B cell (primary cell): ENCODE data around the gene PLSCR5. TPM values are rescaled to one million over a fixed set of nuclear protein-coding genes. Genes with fewer than 3 reads are reported as not detected.

Source experiments
- ATAC-seq: fragments of 200-7000 bp; cut with Tn5 transposase; one replicate; pipeline ENCODE4 v1.10.0; 2021; ENCODE audit warnings: low read depth, mild to moderate bottlenecking, moderate number of reproducible peaks, moderate library complexity
- CTCF ChIA-PET: fragments of 350-600 bp; sonication (Branson Sonifier 250); formaldehyde crosslinking; loops from one replicate; lab custom pipeline; 2021; ENCODE audit warnings: antibody characterized with exemption, inconsistent platforms; lab: Charles Lee
- POLR2A ChIA-PET: fragments of 350-600 bp; sonication (Branson Sonifier 250); formaldehyde crosslinking; loops from one replicate; lab custom pipeline; 2021; ENCODE audit warnings: antibody characterized with exemption; lab: Charles Lee
- DNase-seq: peaks from one replicate; pipeline ENCODE4 v3.0.0; 2013
- H2AFZ ChIP-seq: 2 replicates; pipeline ENCODE4 v1.6.1; 2012; ENCODE audit warnings: mild to moderate bottlenecking, low read depth, low read length; ENCODE audit not compliant: insufficient read depth, poor library complexity, severe bottlenecking
- H3K27ac ChIP-seq, 2 donors: 1 replicate in 1 of 2; 2 replicates in 1 of 2; pipeline ENCODE4 v1.5.1; 2012 to 2013; ENCODE audit warnings: low read length in 2 of 2, mild to moderate bottlenecking in 2 of 2, moderate library complexity in 1 of 2
- H3K27me3 ChIP-seq, 4 experiments: fragments of 200-600 bp in 1 of 4; sonication (generic) in 1 of 4; replicated peaks in 1 of 4; 1 replicate in 2 of 4; 2 replicates in 2 of 4; pipeline versions ENCODE4 v1.6.1 to v1.7.0; 2013 to 2016; ENCODE audit warnings: low read length in 3 of 4, mild to moderate bottlenecking in 2 of 4, mixed read lengths in 1 of 4, moderate library complexity in 1 of 4; ENCODE audit not compliant: insufficient read depth in 4 of 4, control insufficient read depth in 3 of 4; ENCODE audit errors: control extremely low read depth in 1 of 4
- H3K36me3 ChIP-seq, 2 experiments: replicated peaks in 1 of 2; 1 replicate in 1 of 2; 2 replicates in 1 of 2; pipeline versions ENCODE4 v1.6.1 to v1.7.1; 2013; ENCODE audit warnings: low read length in 1 of 2; ENCODE audit not compliant: insufficient read depth in 2 of 2, control insufficient read depth in 1 of 2; ENCODE audit errors: control extremely low read depth in 1 of 2, extremely low read depth in 1 of 2
- H3K4me1 ChIP-seq, 2 donors: fragments of 200-600 bp in 1 of 2; sonication (generic) in 1 of 2; 1 replicate in 1 of 2; 2 replicates in 1 of 2; pipeline versions ENCODE4 v1.5.1 to v1.6.1; 2013 to 2017; ENCODE audit warnings: low read length in 2 of 2; ENCODE audit not compliant: control insufficient read depth in 2 of 2, insufficient read depth in 2 of 2
- H3K4me2 ChIP-seq: replicated peaks from 2 replicates; pipeline ENCODE3; 2012; ENCODE audit warnings: mild to moderate bottlenecking, low read depth, low read length; ENCODE audit not compliant: poor library complexity, severe bottlenecking
- H3K4me3 ChIP-seq, 5 experiments: fragments of 200-600 bp in 1 of 5; sonication (generic) in 1 of 5; 1 replicate in 3 of 5; 2 replicates in 2 of 5; pipeline versions ENCODE4 v1.5.1 to v1.7.0; 2011 to 2016; ENCODE audit warnings: low read length in 4 of 5, mild to moderate bottlenecking in 4 of 5, low read depth in 2 of 5, control low read depth in 1 of 5, moderate library complexity in 1 of 5; ENCODE audit not compliant: insufficient read depth in 1 of 5; ENCODE audit errors: control extremely low read depth in 1 of 5, extremely low read depth in 1 of 5
- H3K79me2 ChIP-seq: fragments of 200-600 bp; sonication (generic); one replicate; pipeline ENCODE4 v1.6.0; 2016; ENCODE audit warnings: low read length; ENCODE audit not compliant: control insufficient read depth, insufficient read depth
- H3K9ac ChIP-seq: fragments of 200-600 bp; sonication (generic); 2 replicates; pipeline ENCODE4 v1.6.1; 2017; ENCODE audit warnings: mild to moderate bottlenecking, low read length, moderate library complexity
- H3K9me3 ChIP-seq, 3 donors: one replicate each; pipeline versions ENCODE4 v1.6.1 to v1.7.1; 2013; ENCODE audit warnings: low read length in 2 of 3; ENCODE audit not compliant: control insufficient read depth in 2 of 3, insufficient read depth in 1 of 3; ENCODE audit errors: control extremely low read depth in 1 of 3
- H4K20me1 ChIP-seq: 2 replicates; pipeline ENCODE4 v1.6.0; 2012; ENCODE audit warnings: mild to moderate bottlenecking, low read length; ENCODE audit not compliant: insufficient read depth, control insufficient read depth, poor library complexity, severe bottlenecking
- H3K27ac Mint-ChIP-seq: one replicate; pipeline ENCODE4 v1.8.0; 2021; ENCODE audit warnings: mixed read lengths
- H3K27me3 Mint-ChIP-seq: one replicate; pipeline ENCODE4 v1.8.0; 2021; ENCODE audit warnings: mixed read lengths
- H3K4me1 Mint-ChIP-seq: one replicate; pipeline ENCODE4 v1.8.0; 2021; ENCODE audit warnings: mixed read lengths
- H3K4me3 Mint-ChIP-seq: one replicate; pipeline ENCODE4 v1.8.0; 2021; ENCODE audit warnings: mixed read lengths
- H3K9me3 Mint-ChIP-seq: one replicate; pipeline ENCODE4 v1.8.0; 2022; ENCODE audit warnings: mixed read lengths; ENCODE audit not compliant: insufficient read depth
- EZH2 ChIP-seq: IDR thresholded peaks from 2 replicates; pipeline ENCODE4 v1.6.1; 2012; ENCODE audit warnings: borderline replicate concordance, low read depth, mild to moderate bottlenecking, moderate library complexity, low read length; ENCODE audit not compliant: insufficient read depth, poor library complexity, severe bottlenecking
- WGBS: methylation state at CpG from one replicate; pipeline ENCODE4 v1.1.5; 2013; ENCODE audit warnings: missing lambda C conversion rate; ENCODE audit not compliant: insufficient coverage; 5-methylcytosine and 5-hydroxymethylcytosine counted together
- intact Hi-C: fragments of 100-400 bp; cut with micrococcal nuclease; formaldehyde crosslinking; loops from one replicate; pipeline ENCODE4 v1.10.0; 2022
- polyA plus RNA-seq: library from polyadenylated mRNA; depleted of rRNA; stranded (reverse); fragments of >200 nt; gene quantifications from 2 replicates; pipeline ENCODE4 v1.2.3, GENCODE V29; 2012
- total RNA-seq, 2 donors: library from RNA; stranded (reverse); fragments of 120-200 nt in 1 of 2; gene quantifications; 1 replicate in 1 of 2; 2 replicates in 1 of 2; pipeline versions ENCODE4 v1.2.3 to v1.2.4, GENCODE V29; 2013 to 2022
- TF ChIP-seq, protein P1 (sequence below): fragments of 200-600 bp; IDR thresholded peaks from one replicate; pipeline ENCODE4 v1.8.0; 2022; ENCODE audit warnings: antibody characterized with exemption, mild to moderate bottlenecking

PLSCR5 gene
- total and polyA plus RNA-seq, 2 donors (not counting 1 experiment from before 2014, with no cell fraction given) = not detected

DNA sequence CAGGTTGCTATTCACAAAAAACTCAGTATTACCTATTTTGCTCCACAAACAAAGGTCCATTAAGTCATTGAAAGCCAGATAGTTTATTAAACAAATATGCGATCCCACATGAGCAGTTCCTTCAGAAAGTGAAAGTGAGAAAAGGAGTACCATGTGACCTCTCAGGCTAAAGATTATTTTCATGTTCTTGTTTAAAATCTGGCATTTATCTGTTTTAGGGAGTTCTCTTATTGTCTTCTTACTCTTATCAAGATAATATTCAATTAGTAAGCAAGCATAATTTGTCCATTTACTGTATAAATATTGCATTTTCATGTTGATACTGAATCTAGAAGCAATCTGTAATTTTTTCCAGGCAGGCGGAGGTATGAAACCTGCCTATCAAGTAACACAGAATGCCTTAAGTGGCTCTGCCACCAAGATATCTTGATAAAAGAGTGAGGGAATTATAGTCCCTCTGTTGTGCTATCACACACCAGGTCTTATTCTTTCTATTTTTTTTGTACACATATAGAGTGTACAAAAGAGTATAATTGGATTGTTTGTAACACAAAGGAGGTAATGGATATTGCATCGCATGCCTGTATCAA lies 20.1 kb upstream of the PLSCR5 start:
- ChIA-PET POLR2A (no interaction called here), CTCF (no interaction called here)
- DNase-seq (peak; percentile 12), ATAC-seq (no peak)
- Mint-ChIP-seq H3K27ac (no peak overlapping the region), H3K9me3 (no peaks in the 10 kb centered on the region), H3K27me3 (no peaks in the 10 kb centered on the region), H3K4me3 (peak overlapping the region; percentile 46), H3K4me1 (peaks cover 8% of the 10 kb centered on the region)
- Histone ChIP-seq H3K27me3 (no peaks in the 10 kb centered on the region), H3K79me2 (no peaks in the 10 kb centered on the region), H3K4me1 (peaks cover 2 to 9% of the 10 kb centered on the region in 2 donors), H2AFZ (peak overlapping the region; percentile 53), H4K20me1 (no peaks in the 10 kb centered on the region), H3K9ac (peak overlapping the region; percentile 21), H3K36me3 (no peaks in the 10 kb centered on the region), H3K27ac (no peak overlapping the region), H3K4me3 (peak overlapping the region in 2 of 5 experiments; percentile 8 to 12), H3K4me2 (peak overlapping the region; percentile 47), H3K9me3 (no peaks in the 10 kb centered on the region)
- TF ChIP-seq EZH2 = no peak
- TF ChIP-seq, protein P1, sequence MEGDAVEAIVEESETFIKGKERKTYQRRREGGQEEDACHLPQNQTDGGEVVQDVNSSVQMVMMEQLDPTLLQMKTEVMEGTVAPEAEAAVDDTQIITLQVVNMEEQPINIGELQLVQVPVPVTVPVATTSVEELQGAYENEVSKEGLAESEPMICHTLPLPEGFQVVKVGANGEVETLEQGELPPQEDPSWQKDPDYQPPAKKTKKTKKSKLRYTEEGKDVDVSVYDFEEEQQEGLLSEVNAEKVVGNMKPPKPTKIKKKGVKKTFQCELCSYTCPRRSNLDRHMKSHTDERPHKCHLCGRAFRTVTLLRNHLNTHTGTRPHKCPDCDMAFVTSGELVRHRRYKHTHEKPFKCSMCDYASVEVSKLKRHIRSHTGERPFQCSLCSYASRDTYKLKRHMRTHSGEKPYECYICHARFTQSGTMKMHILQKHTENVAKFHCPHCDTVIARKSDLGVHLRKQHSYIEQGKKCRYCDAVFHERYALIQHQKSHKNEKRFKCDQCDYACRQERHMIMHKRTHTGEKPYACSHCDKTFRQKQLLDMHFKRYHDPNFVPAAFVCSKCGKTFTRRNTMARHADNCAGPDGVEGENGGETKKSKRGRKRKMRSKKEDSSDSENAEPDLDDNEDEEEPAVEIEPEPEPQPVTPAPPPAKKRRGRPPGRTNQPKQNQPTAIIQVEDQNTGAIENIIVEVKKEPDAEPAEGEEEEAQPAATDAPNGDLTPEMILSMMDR = no peak
- WGBS = 50% methylated on average over 1 of the region's 3 CpGs
- intact Hi-C loops = no loop called here

DNA sequence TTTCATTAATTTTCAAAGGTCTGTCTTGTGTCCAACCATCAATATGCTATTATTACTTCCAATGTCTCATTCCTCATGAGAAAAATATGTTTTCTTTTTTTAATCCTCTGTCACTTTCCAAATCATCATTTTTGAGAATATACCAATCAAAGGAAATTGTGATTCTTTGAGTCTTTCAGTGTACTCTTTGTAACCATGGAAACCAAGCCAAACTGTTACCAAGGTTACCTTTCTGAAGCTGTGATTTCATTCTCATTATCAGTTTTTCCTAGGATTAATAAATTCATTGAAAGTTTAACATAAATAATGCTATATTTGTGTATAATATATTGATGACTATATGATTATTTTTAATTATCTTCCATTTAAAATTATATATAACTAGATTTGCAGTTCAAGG lies 16.6 kb upstream of the PLSCR5 start:
- ATAC-seq (no peak), DNase-seq (no peak)
- Histone ChIP-seq H3K79me2 (no peaks in the 10 kb centered on the region), H3K9me3 (no peaks in the 10 kb centered on the region), H3K27me3 (no peaks in the 10 kb centered on the region), H3K4me3 (no peak overlapping the region), H3K27ac (no peak overlapping the region), H2AFZ (no peak overlapping the region), H3K36me3 (no peaks in the 10 kb centered on the region), H4K20me1 (no peaks in the 10 kb centered on the region), H3K4me1 (peaks cover 2 to 9% of the 10 kb centered on the region in 2 donors), H3K9ac (no peak overlapping the region), H3K4me2 (no peak overlapping the region)
- ChIA-PET CTCF (interaction anchor here (0.6 kb wide), 1 partner anchor 17 kb away, joined by 3 read pairs; no protein-coding TSS in a partner anchor), POLR2A (no interaction called here)
- no peaks in the 10 kb centered on the region for H3K27me3 Mint-ChIP-seq
- no peaks in the 10 kb centered on the region for H3K9me3 Mint-ChIP-seq
- intact Hi-C loops = no loop called here
- no peak overlapping the region for H3K4me3 Mint-ChIP-seq
- H3K4me1 Mint-ChIP-seq = peaks cover 8% of the 10 kb centered on the region
- no peak overlapping the region for H3K27ac Mint-ChIP-seq
- TF ChIP-seq, protein P1 = no peak
- no peak for TF ChIP-seq EZH2
